NCI-H2196 treated with DMSO at 0.1 percent for 48 hours (cell line): ENCODE results near the gene TBATA.

Source experiments
- DNase-seq: peaks from one replicate; lab custom pipeline; 2025; ENCODE audit not compliant: unreplicated experiment; lab: John Stamatoyannopoulos, UW

The TBATA gene

GRCh38 chr10:70722820-70723424, 62.3 kb downstream of the TBATA start:
- DNase-seq: no peak
